Kidney (tissue), 14 donors: ENCODE measurements around the gene ANTXRL. TPM values are rescaled to one million over a fixed set of nuclear protein-coding genes. Genes with fewer than 3 reads are reported as not detected.
"Not testable (repeated sequence)": the region's sequence is repeated elsewhere in the genome, so short reads cannot be mapped to it uniquely, and the experiment has no call there.

Experiments
- DNase-seq, 5 donors: peaks; one replicate each; pipeline ENCODE4 v3.0.0-alpha.2; 2013 to 2020
- FAIRE-seq: peaks from 2 replicates; lab custom pipeline; 2012; peaks lifted over from hg19 to GRCh38; lab: Jason Lieb, UNC
- H3K27ac ChIP-seq, 2 donors: one replicate each; pipeline ENCODE4 v1.7.0; 2013; ENCODE audit warnings: low read depth in 2 of 2, low read length in 2 of 2, inconsistent platforms in 1 of 2
- H3K27me3 ChIP-seq: one replicate; pipeline ENCODE4 v1.7.1; 2013; ENCODE audit warnings: low read length, inconsistent platforms; ENCODE audit not compliant: control insufficient read depth, insufficient read depth
- H3K36me3 ChIP-seq, 3 donors: one replicate each; pipeline versions ENCODE4 v1.7.0 to v1.7.1; 2013; ENCODE audit warnings: low read length in 3 of 3, control low read depth in 1 of 3, inconsistent platforms in 1 of 3; ENCODE audit not compliant: insufficient read depth in 3 of 3, control insufficient read depth in 2 of 3
- H3K4me1 ChIP-seq, 3 donors: one replicate each; pipeline versions ENCODE4 v1.7.0 to v1.7.1; 2013; ENCODE audit warnings: low read length in 3 of 3, inconsistent platforms in 1 of 3, low read depth in 1 of 3; ENCODE audit not compliant: control insufficient read depth in 2 of 3, insufficient read depth in 2 of 3
- H3K4me3 ChIP-seq, 3 donors: one replicate each; pipeline versions ENCODE4 v1.7.0 to v1.8.1; 2013; ENCODE audit warnings: low read length in 3 of 3, control low read depth in 1 of 3, inconsistent platforms in 1 of 3
- H3K9ac ChIP-seq, 3 donors: one replicate each; pipeline versions ENCODE4 v1.7.0 to v1.7.1; 2013; ENCODE audit warnings: low read length in 3 of 3, control low read depth in 1 of 3, inconsistent platforms in 1 of 3
- H3K9me3 ChIP-seq, 3 donors: one replicate each; pipeline versions ENCODE4 v1.7.0 to v1.7.1; 2013; ENCODE audit warnings: low read length in 3 of 3, control low read depth in 1 of 3, inconsistent platforms in 1 of 3; ENCODE audit not compliant: control insufficient read depth in 2 of 3, insufficient read depth in 1 of 3
- intact Hi-C: fragments of 100-400 bp; cut with DNase I; formaldehyde crosslinking; loops from one replicate; pipeline ENCODE4 v1.11.1; 2022
- polyA plus RNA-seq: library from polyadenylated mRNA; stranded (reverse); fragments of 350-450 nt; fragmentation: Illumina TruSeq; extraction: RNeasy Lipid Tissue Mini Kit (QIAGEN cat#74804); gene quantifications from one replicate; pipeline ENCODE4 v1.2.3, GENCODE V29; 2014; ENCODE audit warnings: low read depth, low replicate concordance; ENCODE audit not compliant: insufficient read depth
- total RNA-seq: library from RNA; stranded (reverse); fragmentation: NEBNext Ultra II Directional; extraction: Animal tissue kit (Norgen Biotek cat#: 25700); gene quantifications from one replicate; pipeline ENCODE4 v1.2.1, GENCODE V29; 2021
- TF ChIP-seq, protein P1 (sequence below): IDR thresholded peaks from 3 replicates; pipeline ENCODE4 v1.5.1; 2012; ENCODE audit warnings: mild to moderate bottlenecking, moderate library complexity, borderline replicate concordance; ENCODE audit not compliant: insufficient read depth; ENCODE audit errors: extremely low read depth
- donor health status: control.
- donor health status: control.
- donor health status: control.
- donor health status: control.
- donor health status: control.
- donor health status: DM: yes; HTN: yes; CAD: no.
- donor health status: Normal renal cell carcinoma (clear cell type).

Gene ANTXRL
- total and polyA plus RNA-seq, 2 donors from 2014 or later, result 0.16 TPM; not detected in 1

DNA sequence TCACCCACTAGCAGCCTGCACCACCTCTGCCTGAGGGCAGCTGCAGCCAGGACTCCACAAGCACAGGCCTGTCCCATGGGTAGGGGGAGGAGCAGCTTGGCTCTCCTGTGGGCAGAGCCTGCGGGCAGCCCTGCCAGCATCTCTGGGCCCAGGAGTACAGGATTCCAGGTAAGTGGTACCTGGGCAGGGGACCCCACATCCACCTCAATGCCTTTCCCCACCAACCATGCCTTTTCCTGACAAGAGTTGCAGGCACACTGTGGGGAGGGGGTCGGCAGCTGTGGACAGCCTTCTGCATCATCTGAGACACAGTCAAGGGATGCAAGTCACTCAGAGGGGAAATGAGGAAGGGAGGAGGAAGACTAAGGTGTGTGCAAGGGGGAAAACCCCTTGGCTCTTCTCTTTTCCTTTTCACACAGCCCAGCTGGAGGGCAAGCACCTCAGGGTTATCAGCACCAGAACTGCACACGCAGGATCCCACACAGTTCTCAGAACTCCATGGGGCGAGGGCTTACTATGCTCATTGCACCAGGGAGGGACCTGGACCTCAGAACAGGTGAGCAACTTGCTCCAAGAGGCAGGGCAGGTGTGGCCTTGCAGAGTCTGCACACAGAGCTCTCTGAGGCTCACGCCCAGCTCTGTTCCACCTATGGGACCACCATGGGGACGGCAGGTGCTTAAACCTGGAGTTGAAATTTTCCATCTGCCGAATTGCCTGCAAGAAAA lies 16.5 kb upstream of the ANTXRL start:
- no peaks in the 10 kb centered on the region for H3K9me3 ChIP-seq
- DNase-seq, result peak in 1 of 5 donors; percentile 35
- no peaks in the 10 kb centered on the region for H3K27me3 ChIP-seq
- no peak for FAIRE-seq
- intact Hi-C loops, result no loop called here
- TF ChIP-seq, protein P1, sequence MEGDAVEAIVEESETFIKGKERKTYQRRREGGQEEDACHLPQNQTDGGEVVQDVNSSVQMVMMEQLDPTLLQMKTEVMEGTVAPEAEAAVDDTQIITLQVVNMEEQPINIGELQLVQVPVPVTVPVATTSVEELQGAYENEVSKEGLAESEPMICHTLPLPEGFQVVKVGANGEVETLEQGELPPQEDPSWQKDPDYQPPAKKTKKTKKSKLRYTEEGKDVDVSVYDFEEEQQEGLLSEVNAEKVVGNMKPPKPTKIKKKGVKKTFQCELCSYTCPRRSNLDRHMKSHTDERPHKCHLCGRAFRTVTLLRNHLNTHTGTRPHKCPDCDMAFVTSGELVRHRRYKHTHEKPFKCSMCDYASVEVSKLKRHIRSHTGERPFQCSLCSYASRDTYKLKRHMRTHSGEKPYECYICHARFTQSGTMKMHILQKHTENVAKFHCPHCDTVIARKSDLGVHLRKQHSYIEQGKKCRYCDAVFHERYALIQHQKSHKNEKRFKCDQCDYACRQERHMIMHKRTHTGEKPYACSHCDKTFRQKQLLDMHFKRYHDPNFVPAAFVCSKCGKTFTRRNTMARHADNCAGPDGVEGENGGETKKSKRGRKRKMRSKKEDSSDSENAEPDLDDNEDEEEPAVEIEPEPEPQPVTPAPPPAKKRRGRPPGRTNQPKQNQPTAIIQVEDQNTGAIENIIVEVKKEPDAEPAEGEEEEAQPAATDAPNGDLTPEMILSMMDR, result no peak
- H3K27ac ChIP-seq, result no peak overlapping the region
- no peak overlapping the region for H3K4me3 ChIP-seq
- no peaks in the 10 kb centered on the region for H3K36me3 ChIP-seq
- no peak overlapping the region for H3K9ac ChIP-seq
- no peaks in the 10 kb centered on the region for H3K4me1 ChIP-seq

DNA sequence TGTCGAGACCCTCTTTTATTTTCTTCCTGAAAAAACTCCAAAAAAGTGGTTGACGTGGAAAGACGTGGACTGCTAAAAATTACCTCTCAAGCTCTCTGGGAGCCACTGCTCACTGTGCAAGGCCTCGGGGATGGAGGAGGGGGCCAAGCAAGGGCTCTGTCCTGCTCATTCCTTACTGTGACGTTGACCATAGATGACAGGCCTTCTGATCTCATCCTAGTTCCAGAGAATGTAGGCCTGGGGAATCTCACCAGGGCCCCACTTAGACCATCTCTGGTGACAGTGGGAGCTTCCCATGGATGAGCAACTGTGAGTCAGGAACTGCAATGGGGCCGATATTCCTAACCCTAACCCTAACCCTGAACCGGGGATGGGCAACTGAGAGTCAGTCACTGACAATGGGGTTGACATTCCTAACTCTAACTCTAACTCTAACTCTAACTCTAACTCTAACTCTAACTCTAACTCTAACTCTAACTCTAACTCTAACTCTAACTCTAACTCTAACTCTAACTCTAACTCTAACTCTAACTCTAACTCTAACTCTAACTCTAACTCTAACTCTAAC lies 15.8 kb upstream of the ANTXRL start:
- FAIRE-seq, H3K4me3 ChIP-seq, H3K36me3 ChIP-seq, H3K27ac ChIP-seq, H3K4me1 ChIP-seq, H3K9ac ChIP-seq, intact Hi-C loops, H3K9me3 ChIP-seq, H3K27me3 ChIP-seq: not testable (repeated sequence)
- DNase-seq, result peak in 1 of 5 donors; percentile 6

DNA sequence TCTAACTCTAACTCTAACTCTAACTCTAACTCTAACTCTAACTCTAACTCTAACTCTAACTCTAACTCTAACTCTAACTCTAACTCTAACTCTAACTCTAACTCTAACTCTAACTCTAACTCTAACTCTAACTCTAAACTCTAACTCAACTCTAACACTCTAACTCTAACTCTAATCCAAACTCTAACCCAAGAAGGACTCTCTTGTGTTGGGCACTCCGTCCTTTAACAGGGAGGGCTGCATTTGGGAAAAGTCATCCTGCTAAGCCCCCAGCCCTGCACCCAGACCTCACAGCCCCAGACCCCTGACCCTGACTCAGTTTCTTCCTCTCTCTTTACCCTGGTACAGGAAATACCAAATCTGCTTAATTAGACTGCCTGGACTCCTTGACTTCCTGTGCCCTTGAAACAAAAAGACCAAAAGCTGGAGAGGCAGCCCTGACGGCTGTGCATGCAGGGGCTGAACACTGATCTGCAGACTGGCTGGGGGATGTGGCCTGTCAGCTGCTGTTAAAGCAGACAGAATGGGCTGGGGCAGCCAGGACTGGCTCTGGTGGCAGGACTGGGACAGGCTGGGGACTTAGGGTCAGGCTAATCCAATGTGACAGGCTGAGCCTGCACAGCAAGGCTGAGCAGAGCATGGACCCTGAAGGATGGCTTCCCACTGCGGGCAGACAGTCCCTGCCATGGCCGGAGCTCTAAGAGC lies 14.8 kb upstream of the ANTXRL start:
- H3K27me3 ChIP-seq, H3K4me3 ChIP-seq, FAIRE-seq, H3K36me3 ChIP-seq, H3K27ac ChIP-seq, H3K9ac ChIP-seq, intact Hi-C loops, H3K4me1 ChIP-seq, H3K9me3 ChIP-seq: not testable (repeated sequence)
- peak in 3 of 5 donors; percentile 9 to 29 (median 29) for DNase-seq

DNA sequence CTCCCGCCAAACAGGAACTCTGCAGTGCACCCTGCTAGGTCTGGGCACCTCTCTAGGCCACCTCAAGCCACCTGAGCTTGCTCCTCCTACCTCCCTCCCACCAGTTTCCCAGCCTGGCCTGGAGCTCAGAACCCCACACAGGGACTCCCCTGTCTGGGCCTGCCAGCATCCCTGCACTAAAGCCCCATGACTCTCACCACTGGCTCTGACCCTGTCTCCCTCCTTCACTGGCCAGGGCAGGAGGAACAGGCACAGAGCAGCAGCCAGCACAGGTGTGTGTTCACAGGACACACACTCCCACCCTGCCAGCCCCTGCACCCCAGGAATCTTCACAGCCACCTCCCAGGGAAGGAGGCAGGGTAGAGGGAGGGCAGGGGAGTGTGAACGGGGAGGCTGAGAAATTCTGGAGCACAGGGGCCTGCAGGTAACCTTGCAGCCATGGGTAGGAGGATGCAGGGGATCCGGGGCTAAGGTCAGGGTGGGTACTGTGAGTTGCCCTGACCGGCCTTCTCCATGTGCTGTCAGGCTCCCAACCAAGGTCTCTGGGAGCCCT lies 13.9 kb upstream of the ANTXRL start:
- no peak overlapping the region for H3K4me3 ChIP-seq
- no peaks in the 10 kb centered on the region for H3K36me3 ChIP-seq
- TF ChIP-seq, protein P1, result no peak
- intact Hi-C loops, result no loop called here
- H3K27me3 ChIP-seq, result no peaks in the 10 kb centered on the region
- H3K27ac ChIP-seq, result no peak overlapping the region
- DNase-seq (peak in 2 of 5 donors; percentile 33 to 41), FAIRE-seq (no peak)
- H3K9me3 ChIP-seq, result no peaks in the 10 kb centered on the region
- H3K4me1 ChIP-seq, result no peaks in the 10 kb centered on the region
- H3K9ac ChIP-seq, result no peak overlapping the region
